ENCODE data around the gene SMIM44.
"Not testable (repeated sequence)": the region's sequence is repeated elsewhere in the genome, so short reads cannot be mapped to it uniquely, and the experiment has no call there.

Gene SMIM44

GRCh38 chr19:3483226-3483628 is at the start of gene SMIM44:
TSS of gene SMIM44 (minus strand) at chr19:3483441. CDS start at chr19:3483403, 38 bp downstream.
- no peak for DNase-seq (ENCODE audit: low spot score)

GRCh38 chr19:3533033-3533432 is 49.8 kb upstream of the SMIM44 start:
- no peak for DNase-seq (ENCODE audit: low spot score)

GRCh38 chr19:3532154-3532786 is 49.0 kb upstream of the SMIM44 start:
- no peak for DNase-seq (ENCODE audit: low spot score)

GRCh38 chr19:3531716-3532115 is 48.5 kb upstream of the SMIM44 start:
- no peak for DNase-seq (ENCODE audit: low spot score)

GRCh38 chr19:3530389-3530788 is 47.1 kb upstream of the SMIM44 start:
- no peak for DNase-seq (ENCODE audit: low spot score)

- DNase-seq (ENCODE audit: low spot score) = not testable (repeated sequence)
Observed at GRCh38 chr19:3529299-3529698, 46.1 kb upstream of the SMIM44 start.

GRCh38 chr19:3528539-3529211 is 45.4 kb upstream of the SMIM44 start:
- no peak for DNase-seq (ENCODE audit: low spot score)

- DNase-seq (ENCODE audit: low spot score) = no peak
Observed at GRCh38 chr19:3528080-3528479, 44.8 kb upstream of the SMIM44 start.

- no peak for DNase-seq (ENCODE audit: low spot score)
Observed at GRCh38 chr19:3527238-3527910, 44.1 kb upstream of the SMIM44 start.

GRCh38 chr19:3526507-3527237 is 43.4 kb upstream of the SMIM44 start:
- DNase-seq (ENCODE audit: low spot score) = no peak

- DNase-seq (ENCODE audit: low spot score) = no peak
Observed at GRCh38 chr19:3524904-3525451, 41.7 kb upstream of the SMIM44 start.

- no peak for DNase-seq (ENCODE audit: low spot score)
Observed at GRCh38 chr19:3524078-3524842, 41.0 kb upstream of the SMIM44 start.

- DNase-seq (ENCODE audit: low spot score) = no peak
Observed at GRCh38 chr19:3523361-3524077, 40.3 kb upstream of the SMIM44 start.

- DNase-seq (ENCODE audit: low spot score) = no peak
Observed at GRCh38 chr19:3522421-3523360, 39.5 kb upstream of the SMIM44 start.

- DNase-seq (ENCODE audit: low spot score) = no peak
Observed at GRCh38 chr19:3521104-3521445, 37.8 kb upstream of the SMIM44 start.

- DNase-seq (ENCODE audit: low spot score) = no peak
Observed at GRCh38 chr19:3520166-3521103, 37.2 kb upstream of the SMIM44 start.

- DNase-seq (ENCODE audit: low spot score) = no peak
Observed at GRCh38 chr19:3519126-3519525, 35.9 kb upstream of the SMIM44 start.

GRCh38 chr19:3518659-3519058 is 35.4 kb upstream of the SMIM44 start:
- DNase-seq (ENCODE audit: low spot score) = no peak

- DNase-seq (ENCODE audit: low spot score) = no peak
Observed at GRCh38 chr19:3518255-3518654, 35.0 kb upstream of the SMIM44 start.

All from left forelimb (tissue), 1 donor.